ENCODE data around the gene MIEN1.

Gene MIEN1

DNA sequence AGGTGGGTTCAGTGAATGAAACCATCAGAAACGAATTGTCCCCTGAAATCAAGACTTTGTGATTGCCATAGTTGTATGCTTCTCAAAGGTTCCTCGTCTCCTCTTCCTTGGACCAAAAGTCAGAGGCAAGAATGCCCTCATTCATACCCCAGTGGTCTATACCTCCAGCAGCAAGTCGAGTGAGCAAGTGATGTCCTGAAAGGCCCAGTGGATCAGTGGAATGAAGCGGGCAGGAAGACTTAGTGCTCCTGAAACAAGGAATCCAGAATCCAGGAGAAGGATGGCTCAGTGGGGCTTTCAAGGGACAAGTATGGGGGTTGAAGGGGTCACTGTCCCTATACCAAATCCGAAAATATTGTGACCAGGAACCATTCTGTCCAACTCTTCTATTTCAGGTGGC is 35.7 kb downstream of the MIEN1 start:
- DNase-seq = no peak

DNA sequence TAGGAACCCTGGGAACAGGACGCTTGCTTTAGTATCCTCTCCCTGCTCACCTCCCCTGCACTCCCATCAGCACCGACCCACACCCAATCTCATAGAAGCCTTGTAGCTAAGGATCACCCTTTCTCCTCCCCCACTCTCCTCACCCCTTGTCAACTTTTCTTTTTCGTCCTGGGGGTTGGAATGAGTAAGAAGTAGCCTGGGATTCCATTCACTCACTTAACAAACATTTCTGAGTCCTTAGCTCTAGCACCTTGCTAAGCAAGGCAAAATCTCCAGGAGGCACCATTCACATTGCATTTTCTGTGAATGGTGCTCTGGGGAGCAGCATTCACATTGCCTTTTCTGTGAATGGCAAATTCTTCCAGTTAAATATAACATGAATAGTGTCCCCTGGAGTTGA is 41.4 kb downstream of the MIEN1 start:
- DNase-seq = no peak

DNA sequence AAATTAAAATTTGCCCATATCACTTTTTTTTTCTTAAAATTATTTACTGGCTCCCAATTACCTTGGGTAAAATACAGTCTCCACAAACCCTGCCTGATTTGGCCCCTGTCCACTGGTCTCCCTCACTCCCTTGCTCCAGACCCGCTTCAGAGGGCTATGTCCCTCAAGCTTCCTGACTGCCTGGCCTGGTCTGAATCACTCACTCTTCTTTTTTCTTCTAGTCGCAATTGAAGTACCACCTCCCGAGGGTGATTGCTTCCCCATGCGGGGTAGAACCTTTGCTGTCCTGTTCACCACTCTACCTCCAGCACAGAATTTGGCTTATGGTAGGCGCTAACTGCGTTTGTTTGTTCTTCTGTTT is 41.9 kb downstream of the MIEN1 start:
- DNase-seq = no peak

DNA sequence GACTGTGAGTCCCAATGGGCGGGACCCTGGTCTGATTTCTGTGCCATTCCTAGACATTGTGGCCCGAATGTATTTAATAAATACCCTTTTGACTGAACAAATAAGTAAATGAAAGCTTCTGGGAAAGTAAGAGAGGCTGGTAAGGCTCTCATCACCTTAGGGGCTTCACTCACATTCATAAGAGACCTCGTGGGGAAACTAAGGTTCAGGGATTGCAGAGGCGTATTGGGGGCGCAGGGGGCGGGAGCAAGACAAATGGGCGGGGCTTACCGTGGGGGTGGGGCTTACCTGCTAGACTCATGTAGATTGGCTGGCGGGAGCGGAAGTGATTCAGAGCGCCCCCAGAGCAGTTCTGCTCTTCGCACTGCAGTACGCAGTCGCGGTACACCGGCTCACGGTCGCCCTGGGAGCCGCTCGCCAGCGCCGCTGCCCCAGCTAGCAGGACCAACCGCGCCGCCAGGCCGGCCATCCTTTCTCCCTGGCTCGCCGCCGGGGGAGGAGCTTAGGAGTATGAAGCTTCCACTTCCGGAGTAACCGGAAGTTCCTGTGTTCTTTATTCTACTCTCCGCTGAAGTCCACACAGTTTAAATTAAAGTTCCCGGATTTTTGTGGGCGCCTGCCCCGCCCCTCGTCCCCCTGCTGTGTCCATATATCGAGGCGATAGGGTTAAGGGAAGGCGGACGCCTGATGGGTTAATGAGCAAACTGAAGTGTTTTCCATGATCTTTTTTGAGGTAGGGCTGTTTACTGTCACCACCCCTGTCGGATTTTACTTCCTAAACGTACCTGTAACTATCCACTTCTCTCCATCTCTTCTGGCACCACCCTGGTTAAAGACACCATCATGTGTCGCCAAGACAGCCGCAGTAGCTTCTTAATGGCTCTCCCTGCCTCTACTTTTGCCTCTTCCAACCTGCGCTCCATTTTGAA is 42.5 kb downstream of the MIEN1 start, which contains the start of gene PGAP3:
Gene PGAP3 (minus strand): TSS at position 512 of the 929 bp plus-strand sequence. CDS start 43 bp downstream, at position 469.
- peak; percentile 82 for DNase-seq

DNA sequence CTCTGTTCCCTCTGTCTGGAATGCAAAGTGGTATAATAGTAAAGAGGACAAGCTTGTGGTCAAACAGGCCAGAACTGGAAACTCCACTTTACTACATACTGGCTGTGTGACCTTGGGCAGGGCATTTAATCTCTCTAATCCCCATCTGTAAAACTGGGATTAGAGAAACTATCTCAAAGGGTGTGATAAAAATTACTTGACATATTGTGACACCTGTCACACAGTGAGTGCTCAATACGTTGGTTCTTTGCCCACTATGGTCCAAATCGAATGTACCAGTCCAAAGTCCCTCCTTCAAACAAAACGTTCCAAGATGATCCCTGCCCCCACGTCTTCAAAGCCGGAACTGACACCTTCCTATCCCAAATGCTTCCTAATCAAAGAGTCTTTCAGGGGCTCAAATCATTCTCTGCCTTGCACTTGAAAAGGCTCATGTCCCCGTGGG is 43.2 kb downstream of the MIEN1 start:
- no peak for DNase-seq

DNA sequence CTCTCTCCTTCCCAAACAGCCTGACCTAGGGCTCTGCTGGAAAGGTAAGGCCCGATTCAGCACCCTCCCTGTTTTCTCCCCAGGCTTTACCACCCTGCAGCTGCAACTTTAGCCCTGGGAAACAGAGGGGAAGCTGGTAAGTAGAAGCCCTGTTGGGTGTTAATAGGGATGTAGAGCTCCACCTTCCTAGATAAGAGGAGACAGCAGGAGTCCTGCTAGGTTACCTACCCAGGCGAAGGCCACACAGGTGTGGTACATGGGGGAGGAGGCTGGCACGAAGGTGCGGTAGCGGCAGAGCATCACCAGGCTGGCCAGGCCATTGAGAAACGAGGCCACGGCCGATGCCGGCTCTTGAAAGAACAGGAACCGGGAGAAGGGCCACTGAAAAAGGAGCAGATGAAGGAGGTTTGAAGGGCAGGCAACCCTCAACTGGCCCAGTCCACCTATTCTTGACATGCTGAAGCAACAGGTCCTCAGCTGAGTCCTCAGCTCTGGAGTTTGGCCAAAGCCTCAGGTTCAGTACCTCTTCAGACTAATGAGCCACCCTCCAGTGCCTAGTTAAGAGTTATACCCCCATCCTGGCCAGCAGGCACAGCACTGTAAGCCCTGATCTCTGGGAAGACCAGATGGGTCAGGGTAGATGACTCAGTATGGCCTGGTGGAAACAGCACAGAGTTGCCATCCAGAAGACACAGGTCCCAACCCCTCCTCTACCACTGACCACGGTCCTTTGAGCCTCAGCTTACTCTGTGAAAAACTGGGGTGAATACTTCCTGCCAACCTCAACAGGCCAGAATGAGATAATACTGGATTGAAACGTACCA is 45.8 kb downstream of the MIEN1 start:
- no peak for DNase-seq

DNA sequence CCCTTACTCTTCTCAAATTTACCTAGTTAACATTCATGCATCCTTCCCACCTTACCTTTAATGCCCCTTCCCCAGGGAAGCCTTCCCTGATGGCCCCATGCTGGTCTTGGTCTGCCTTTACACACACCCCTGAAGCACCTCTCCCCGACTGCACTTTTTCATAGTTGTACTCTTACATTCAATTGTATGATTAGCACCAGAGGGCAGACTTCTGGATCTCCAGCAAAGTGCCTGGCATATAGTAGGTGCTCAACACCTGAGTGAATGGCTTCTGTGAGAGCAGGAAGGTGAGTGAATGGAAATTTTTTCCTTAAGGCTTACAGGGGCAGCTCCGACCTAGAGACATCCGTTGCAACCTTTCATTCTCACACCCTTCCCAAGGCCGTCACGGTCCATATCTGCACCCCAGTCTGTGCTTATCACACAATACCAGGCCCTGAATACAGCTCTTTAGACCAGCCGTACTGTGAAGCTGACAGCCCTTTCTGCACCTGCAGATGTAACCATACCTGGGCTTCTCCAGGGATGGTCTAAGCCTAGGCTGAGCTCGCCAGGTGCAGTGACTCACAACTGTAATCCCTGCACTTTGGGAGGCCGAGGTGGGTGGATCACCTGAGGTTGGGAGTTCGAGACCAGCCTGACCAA is 46.9 kb downstream of the MIEN1 start:
- DNase-seq = no peak

DNA sequence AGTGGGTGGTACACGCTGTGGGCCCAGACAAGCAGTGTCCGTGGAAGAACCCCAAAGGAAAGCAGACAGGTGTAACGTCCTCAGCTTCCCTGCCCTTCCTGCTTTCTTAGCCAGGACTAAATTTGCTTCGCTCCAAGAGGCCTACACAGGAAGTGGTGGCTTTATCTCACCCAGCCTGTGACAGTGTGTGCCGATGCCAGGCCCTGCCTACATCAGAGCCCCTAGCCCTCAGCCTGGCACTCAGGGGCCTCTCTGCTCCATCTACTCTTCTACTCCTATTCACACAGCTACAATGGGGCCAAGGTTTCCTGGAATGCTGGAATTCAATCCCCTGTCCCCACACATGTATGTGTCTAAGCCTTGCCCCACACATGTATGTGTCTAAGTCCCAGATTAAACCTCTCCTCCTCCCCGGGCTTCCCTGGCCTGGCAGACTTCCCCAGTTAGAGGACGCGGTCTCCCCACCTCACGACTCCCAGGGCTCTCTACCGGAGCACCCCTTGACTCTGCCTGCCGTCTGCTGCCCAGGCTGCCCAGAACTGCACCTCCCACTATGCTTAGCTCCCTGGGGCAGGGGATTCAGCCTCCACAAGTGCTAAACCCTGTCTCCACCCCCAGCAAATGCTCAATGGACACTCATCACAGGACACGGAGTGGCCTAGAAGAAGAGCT is 50.7 kb downstream of the MIEN1 start:
- no peak for DNase-seq
